ENCODE measurements around the gene TXNDC2.

- TF ChIP-seq ZFP3 (CRISPR knock-in tag; IDR thresholded peaks at IDR 0.05) (no peak), PATZ1 (CRISPR knock-in tag; IDR thresholded peaks at IDR 0.05; ENCODE audit: borderline replicate concordance) (no peak), GLIS3 (CRISPR knock-in tag; IDR thresholded peaks at IDR 0.05) (no peak), POU6F1 (CRISPR knock-in tag; IDR thresholded peaks at IDR 0.05; ENCODE audit: borderline replicate concordance, low read depth) (no peak), ZFP30 (CRISPR knock-in tag; IDR thresholded peaks at IDR 0.05) (no peak), TOX (CRISPR knock-in tag; IDR thresholded peaks at IDR 0.05; ENCODE audit: borderline replicate concordance) (no peak), TCF4 (CRISPR knock-in tag; IDR thresholded peaks at IDR 0.05; ENCODE audit: borderline replicate concordance) (no peak)
Observed at GRCh38 chr18:9925795-9926194, 40.0 kb downstream of the TXNDC2 start.

Data from SK-N-SH treated with all-trans-retinoic acid at 6 μM for 48 hours (cell line).